OCI-LY7 (cell line): ENCODE data around the gene KAT2A. TPM values are rescaled to one million over a fixed set of nuclear protein-coding genes. Genes with fewer than 3 reads are reported as not detected.
A peak's percentile ranks its signal among the peaks of the same experiment; 100 is the strongest.

Experiments
- BruUV-seq: library from RNA; stranded (reverse); fragments of 400-500 nt; replicated peaks from 2 replicates; lab custom pipeline; 2021; lab: Mats Ljungman, UMichigan
- CTCF ChIA-PET: fragments of 300-600 bp; sonication (Branson Sonifier 250); formaldehyde crosslinking; loops from one replicate; lab custom pipeline; 2022; ENCODE audit warnings: antibody characterized with exemption; ENCODE audit not compliant: unreplicated experiment; lab: Charles Lee
- POLR2A ChIA-PET: fragments of 300-600 bp; sonication (Branson Sonifier 250); formaldehyde crosslinking; loops from one replicate; lab custom pipeline; 2022; ENCODE audit warnings: antibody characterized with exemption; lab: Charles Lee
- DNase-seq: peaks from one replicate; pipeline ENCODE4 v3.0.0-alpha.2; 2015; ENCODE audit warnings: low spot score
- H2AFZ ChIP-seq: fragments of 200-600 bp; sonication (generic), shearing (Covaris generic); 2 replicates; pipeline ENCODE4 v1.6.1; 2014; ENCODE audit warnings: mild to moderate bottlenecking, antibody characterized with exemption, low read length, moderate library complexity
- H3K27ac ChIP-seq: fragments of 200-600 bp; sonication (generic); 2 replicates; pipeline ENCODE4 v1.5.1; 2014; ENCODE audit warnings: mixed run types, low read depth, mild to moderate bottlenecking, moderate library complexity, low read length, inconsistent platforms; ENCODE audit not compliant: poor library complexity, severe bottlenecking
- H3K36me3 ChIP-seq: fragments of 200-600 bp; sonication (generic); 2 replicates; pipeline ENCODE4 v1.6.1; 2014; ENCODE audit warnings: mild to moderate bottlenecking, antibody characterized with exemption, low read length, moderate library complexity, mixed read lengths; ENCODE audit not compliant: insufficient read depth
- H3K4me1 ChIP-seq: fragments of 200-600 bp; sonication (generic); 2 replicates; pipeline ENCODE4 v1.5.1; 2014; ENCODE audit warnings: mild to moderate bottlenecking, low read length; ENCODE audit not compliant: insufficient read depth, poor library complexity, severe bottlenecking
- H3K4me2 ChIP-seq: fragments of 200-600 bp; sonication (generic); 2 replicates; pipeline ENCODE4 v1.6.1; 2014; ENCODE audit warnings: mild to moderate bottlenecking, low read length
- H3K4me3 ChIP-seq: fragments of 200-600 bp; sonication (generic); 2 replicates; pipeline ENCODE4 v1.5.1; 2014; ENCODE audit warnings: mild to moderate bottlenecking, low read depth, low read length; ENCODE audit not compliant: poor library complexity, severe bottlenecking
- H3K79me2 ChIP-seq: fragments of 200-600 bp; sonication (generic); 2 replicates; pipeline ENCODE4 v1.6.1; 2016; ENCODE audit warnings: low read depth, mild to moderate bottlenecking, low read length, moderate library complexity, mixed read lengths; ENCODE audit not compliant: insufficient read depth
- H3K9me2 ChIP-seq: fragments of 200-600 bp; sonication (generic); 2 replicates; pipeline ENCODE4 v1.6.1; 2016; ENCODE audit warnings: mild to moderate bottlenecking, low read length, mixed read lengths; ENCODE audit not compliant: insufficient read depth
- H3K9me3 ChIP-seq: fragments of 200-600 bp; sonication (generic); 2 replicates; pipeline ENCODE4 v1.6.1; 2014; ENCODE audit warnings: mild to moderate bottlenecking, mixed run types, low read length, mixed read lengths
- H4K20me1 ChIP-seq: fragments of 200-600 bp; sonication (generic); 2 replicates; pipeline ENCODE4 v1.6.1; 2014; ENCODE audit warnings: mild to moderate bottlenecking, antibody characterized with exemption, low read length, moderate library complexity, mixed read lengths; ENCODE audit not compliant: insufficient read depth
- CTCF ChIP-seq: fragments of 200-600 bp; sonication (generic); conservative IDR thresholded peaks from 2 replicates; pipeline ENCODE4 v1.5.1; 2014; ENCODE audit warnings: mild to moderate bottlenecking, antibody characterized with exemption, low read length, moderate library complexity, mixed read lengths
- EZH2phosphoT487 ChIP-seq: fragments of 200-600 bp; sonication (generic); IDR thresholded peaks from 2 replicates; pipeline ENCODE4 v1.6.1; 2018; ENCODE audit warnings: low read depth, borderline replicate concordance, mild to moderate bottlenecking, mixed run types, antibody characterized with exemption, low read length, moderate library complexity, mixed read lengths
- intact Hi-C: fragments of 100-400 bp; cut with micrococcal nuclease; formaldehyde crosslinking; loops from one replicate; pipeline ENCODE4 v1.10.0; 2022; ENCODE audit not compliant: unreplicated experiment
- total RNA-seq, 2 experiments: library from RNA; depleted of rRNA in 1 of 2; stranded (reverse); fragments of >200 nt in 1 of 2; shearing (Covaris generic) in 1 of 2; gene quantifications; 2 replicates each; pipeline ENCODE4 v1.2.3, GENCODE V29; 2014 to 2022

The KAT2A gene
- total RNA-seq, 2 experiments from 2014 or later: 73.0 to 89.8 TPM

- DNase-seq: no peak
- no peaks in the 10 kb centered on the region for H3K9me3 ChIP-seq
- H4K20me1 ChIP-seq: peaks cover 12% of the 10 kb centered on the region; the same call in 1 of the 2 replicates
- peak overlapping the region; percentile 62; the same call in 1 of the 2 replicates for H2AFZ ChIP-seq
- peak overlapping the region; percentile 23 for H3K4me2 ChIP-seq
- H3K27ac ChIP-seq: no peak overlapping the region
- intact Hi-C loops: no loop called here
- H3K9me2 ChIP-seq: no peaks in the 10 kb centered on the region
- BruUV-seq: no TSS peak
- H3K4me3 ChIP-seq: no peak overlapping the region
- H3K4me1 ChIP-seq: peaks cover 15% of the 10 kb centered on the region
- ChIA-PET CTCF (interaction anchor here (0.6 kb wide), 1 partner anchor 11 kb away, joined by 3 read pairs; no protein-coding TSS in a partner anchor), POLR2A (interaction anchor here (0.7 to 1.2 kb wide), 3 partner anchors 21 to 138 kb away, joined by 3 to 5 read pairs (median 4); partner anchors contain the start of gene KAT2A)
- H3K79me2 ChIP-seq: peaks cover 36% of the 10 kb centered on the region
- TF ChIP-seq CTCF: no peak
- TF ChIP-seq EZH2phosphoT487: no peak
- H3K36me3 ChIP-seq: peaks cover 7% of the 10 kb centered on the region; the same call in 1 of the 2 replicates
Observed at GRCh38 chr17:42155614-42156045, 34.5 kb upstream of the KAT2A start.

- peak overlapping the region; percentile 98 for H3K4me3 ChIP-seq
- peaks cover 8% of the 10 kb centered on the region; the same call in 1 of the 2 replicates for H3K36me3 ChIP-seq
- CTCF ChIA-PET: interaction anchor here (0.6 to 1.0 kb wide), 2 partner anchors 82 to 794 kb away, joined by 3 read pairs; no protein-coding TSS in a partner anchor
- H2AFZ ChIP-seq: no peak overlapping the region; the same call in 1 of the 2 replicates
- H3K4me2 ChIP-seq: peak overlapping the region; percentile 98
- no peaks in the 10 kb centered on the region for H3K9me2 ChIP-seq
- H3K79me2 ChIP-seq: peaks cover 41% of the 10 kb centered on the region
- intact Hi-C loops: no loop called here
- peaks cover 15% of the 10 kb centered on the region for H3K4me1 ChIP-seq
- peak overlapping the region; percentile 27 for H3K27ac ChIP-seq
- TF ChIP-seq EZH2phosphoT487: no peak
- TF ChIP-seq CTCF: no peak
- TSS peak; percentile 70 for BruUV-seq
- DNase-seq: no peak
- H4K20me1 ChIP-seq: peaks cover 12% of the 10 kb centered on the region; the same call in 1 of the 2 replicates
- H3K9me3 ChIP-seq: no peaks in the 10 kb centered on the region
- POLR2A ChIA-PET: interaction anchor here (1.0 to 1.4 kb wide), 3 partner anchors 20 to 27 kb away, joined by 3 to 6 read pairs (median 3); no protein-coding TSS in a partner anchor
Observed at GRCh38 chr17:42153919-42154742, 33.0 kb upstream of the KAT2A start.
